Glutamatergic neuron (in vitro differentiated cells): ENCODE data around the gene UPP1. TPM values are rescaled to one million over a fixed set of nuclear protein-coding genes. Genes with fewer than 3 reads are reported as not detected.

Source experiments
- DNase-seq: peaks from one replicate; pipeline ENCODE4 v3.0.0; 2022
- H3K27ac Mint-ChIP-seq: one replicate; pipeline ENCODE4 v1.8.0; 2020; ENCODE audit warnings: mild to moderate bottlenecking, mixed read lengths, inconsistent platforms; ENCODE audit not compliant: unreplicated experiment
- H3K27me3 Mint-ChIP-seq: one replicate; pipeline ENCODE4 v1.8.0; 2020; ENCODE audit warnings: mild to moderate bottlenecking, moderate library complexity, mixed read lengths, inconsistent platforms; ENCODE audit not compliant: unreplicated experiment
- H3K36me3 Mint-ChIP-seq: one replicate; pipeline ENCODE4 v1.8.0; 2020; ENCODE audit warnings: mild to moderate bottlenecking, mixed read lengths, inconsistent platforms; ENCODE audit not compliant: unreplicated experiment
- H3K4me1 Mint-ChIP-seq: one replicate; pipeline ENCODE4 v1.8.0; 2020; ENCODE audit warnings: mild to moderate bottlenecking, low read depth, mixed read lengths, inconsistent platforms; ENCODE audit not compliant: unreplicated experiment
- H3K4me3 Mint-ChIP-seq: one replicate; pipeline ENCODE4 v1.8.0; 2020; ENCODE audit warnings: mild to moderate bottlenecking, mixed read lengths, inconsistent platforms; ENCODE audit not compliant: unreplicated experiment
- H3K9me3 Mint-ChIP-seq: one replicate; pipeline ENCODE4 v1.8.0; 2020; ENCODE audit warnings: mild to moderate bottlenecking, moderate library complexity, mixed read lengths, inconsistent platforms; ENCODE audit not compliant: unreplicated experiment
- CTCF ChIP-seq: fragments of 200-600 bp; sonication (generic); IDR thresholded peaks from one replicate; pipeline ENCODE4 v1.5.0; 2021; ENCODE audit not compliant: partially characterized antibody, unreplicated experiment
- total RNA-seq: library from RNA; stranded (reverse); fragmentation: NEBNext Ultra II Directional; extraction: Animal tissue kit (Norgen Biotek cat#: 25700); gene quantifications from one replicate; pipeline ENCODE4 v1.2.1, GENCODE V29; 2021; ENCODE audit not compliant: unreplicated experiment

UPP1 gene
- total RNA-seq, 1 donor from 2014 or later = 29.8 TPM

- Mint-ChIP-seq H3K27ac (peak overlapping the region; percentile 76), H3K4me1 (peaks cover 2% of the 10 kb centered on the region), H3K36me3 (no peaks in the 10 kb centered on the region), H3K9me3 (peaks cover 9% of the 10 kb centered on the region), H3K4me3 (peak overlapping the region; percentile 89), H3K27me3 (peaks cover 3% of the 10 kb centered on the region)
- TF ChIP-seq CTCF = no peak
- DNase-seq = peak; percentile 63
Measured at GRCh38 chr7:48088559-48089045, 463 bp upstream of the UPP1 start.

GRCh38 chr7:48090095-48090805 is 1.2 kb downstream of the UPP1 start:
- H3K27me3 Mint-ChIP-seq = peaks cover 3% of the 10 kb centered on the region
- no peaks in the 10 kb centered on the region for H3K36me3 Mint-ChIP-seq
- peaks cover 2% of the 10 kb centered on the region for H3K4me1 Mint-ChIP-seq
- no peak for TF ChIP-seq CTCF
- peaks cover 11% of the 10 kb centered on the region for H3K9me3 Mint-ChIP-seq
- DNase-seq = peak; percentile 30
- peak overlapping the region; percentile 41 for H3K27ac Mint-ChIP-seq
- H3K4me3 Mint-ChIP-seq = peak overlapping the region; percentile 80

GRCh38 chr7:48091506-48092433 is 2.7 kb downstream of the UPP1 start:
- peaks cover 11% of the 10 kb centered on the region for H3K9me3 Mint-ChIP-seq
- peaks cover 3% of the 10 kb centered on the region for H3K27me3 Mint-ChIP-seq
- no peak for TF ChIP-seq CTCF
- no peak for DNase-seq
- H3K36me3 Mint-ChIP-seq = no peaks in the 10 kb centered on the region
- H3K27ac Mint-ChIP-seq = no peak overlapping the region
- peaks cover 2% of the 10 kb centered on the region for H3K4me1 Mint-ChIP-seq
- no peak overlapping the region for H3K4me3 Mint-ChIP-seq

- H3K4me1 Mint-ChIP-seq = peaks cover 2% of the 10 kb centered on the region
- peaks cover 3% of the 10 kb centered on the region for H3K27me3 Mint-ChIP-seq
- H3K4me3 Mint-ChIP-seq = no peak overlapping the region
- no peak for DNase-seq
- no peak overlapping the region for H3K27ac Mint-ChIP-seq
- peaks cover 7% of the 10 kb centered on the region for H3K9me3 Mint-ChIP-seq
- no peaks in the 10 kb centered on the region for H3K36me3 Mint-ChIP-seq
- no peak for TF ChIP-seq CTCF
Measured at GRCh38 chr7:48094861-48095293, 5.8 kb downstream of the UPP1 start.
